ENCODE measurements around the gene UROS. TPM values are rescaled to one million over a fixed set of nuclear protein-coding genes. Genes with fewer than 3 reads are reported as not detected.

Gene UROS
- total and polyA plus RNA-seq, 10 of the 15 experiments (the other 5 are each of a cell fraction or from before 2014, with no cell fraction given), result 4.3 to 112 (median 64.5) TPM

GRCh38 chr10:125792342-125793300 lies 30.4 kb downstream of the UROS start:
- no peak overlapping the region for H3K9ac ChIP-seq (ENCODE audit: control insufficient read depth, insufficient read depth, low read length)
- no TSS peak for BruUV-seq (replicated peaks)
- FAIRE-seq (no peak), ATAC-seq (no peak), DNase-seq (ENCODE audit: low read depth, low spot score) (no peak)
- in situ Hi-C loops (cut with MboI), result no loop called here
- H3K79me2 ChIP-seq (ENCODE audit: control insufficient read depth, insufficient read depth, low read length), result no peaks in the 10 kb centered on the region
- ChIA-PET POLR2A (no interaction called here), CTCF (interaction anchor here (0.6 kb wide), 1 partner anchor 61 kb away, joined by 3 read pairs; no protein-coding TSS in a partner anchor), RAD21 (ENCODE audit: unreplicated experiment) (no interaction called here), SMC1A (ENCODE audit: uncharacterized antibody, unreplicated experiment) (no interaction called here)
- H3K36me3 ChIP-seq (ENCODE audit: control insufficient read depth in 2 of 2, insufficient read depth in 2 of 2, low read length in 1 of 2), result peaks cover 3 to 6% of the 10 kb centered on the region in 2 experiments
- no peak for TF ChIP-seq POLR2AphosphoS2 (IDR thresholded peaks at IDR 0.05; ENCODE audit: low read depth, low read length)
- TF ChIP-seq SRF (IDR thresholded peaks at IDR 0.05; ENCODE audit: low read depth in 2 of 2, low read length in 2 of 2), result no peak
- TF ChIP-seq, protein P1, sequence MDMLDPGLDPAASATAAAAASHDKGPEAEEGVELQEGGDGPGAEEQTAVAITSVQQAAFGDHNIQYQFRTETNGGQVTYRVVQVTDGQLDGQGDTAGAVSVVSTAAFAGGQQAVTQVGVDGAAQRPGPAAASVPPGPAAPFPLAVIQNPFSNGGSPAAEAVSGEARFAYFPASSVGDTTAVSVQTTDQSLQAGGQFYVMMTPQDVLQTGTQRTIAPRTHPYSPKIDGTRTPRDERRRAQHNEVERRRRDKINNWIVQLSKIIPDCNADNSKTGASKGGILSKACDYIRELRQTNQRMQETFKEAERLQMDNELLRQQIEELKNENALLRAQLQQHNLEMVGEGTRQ (IDR thresholded peaks at IDR 0.05; ENCODE audit: borderline replicate concordance, low read depth, low read length), result no peak
- TF ChIP-seq YY1 (IDR thresholded peaks at IDR 0.05; ENCODE audit: low read depth, low read length), result no peak
- TF ChIP-seq HDGF (IDR thresholded peaks at IDR 0.05), result no peak
- TF ChIP-seq GATAD2B (conservative IDR thresholded peaks at IDR 0.05; ENCODE audit: low read depth), result no peak
- no peak for TF ChIP-seq EP300 (IDR thresholded peaks at IDR 0.05; ENCODE audit: borderline replicate concordance in 1 of 2, control insufficient read depth in 1 of 2, low read depth in 2 of 2, low read length in 2 of 2)
- TF ChIP-seq CBX3 (IDR thresholded peaks at IDR 0.05; ENCODE audit: borderline replicate concordance, low read depth), result no peak
- TF ChIP-seq EZH2 (IDR thresholded peaks at IDR 0.05; ENCODE audit: borderline replicate concordance, control insufficient read depth, low read depth, low read length), result no peak
- TF ChIP-seq E2F4 (IDR thresholded peaks at IDR 0.05; ENCODE audit: low read depth, low read length), result no peak
- no peak for TF ChIP-seq ZBED1 (IDR thresholded peaks at IDR 0.05; ENCODE audit: borderline replicate concordance)
- TF ChIP-seq LARP7 (IDR thresholded peaks at IDR 0.05), result no peak
- TF ChIP-seq YBX1 (IDR thresholded peaks at IDR 0.05), result no peak
- TF ChIP-seq NFXL1 (IDR thresholded peaks at IDR 0.05; ENCODE audit: borderline replicate concordance), result no peak
- no peak for TF ChIP-seq NFIC (IDR thresholded peaks at IDR 0.05; ENCODE audit: low read depth, low read length)
- TF ChIP-seq PRDM15 (CRISPR knock-in tag; IDR thresholded peaks at IDR 0.05), result no peak
- intact Hi-C loops (cut with micrococcal nuclease; ENCODE audit: unreplicated experiment), result no loop called here
- H3K27ac ChIP-seq (ENCODE audit: control insufficient read depth, insufficient read depth), result no peak overlapping the region
- 89% methylated on average over 14 of the region's 14 CpGs for WGBS (ENCODE audit: insufficient coverage, insufficient replicate concordance, low lambda C conversion rate, missing lambda C conversion rate)
- H3K9me3 ChIP-seq (replicated peaks; ENCODE audit: control insufficient read depth, insufficient read depth, low read length), result no peaks in the 10 kb centered on the region
- no peak overlapping the region for H3K4me3 ChIP-seq
- H2AFZ ChIP-seq (ENCODE audit: control insufficient read depth, low read depth, low read length), result no peak overlapping the region
- no peaks in the 10 kb centered on the region for H3K4me1 ChIP-seq (ENCODE audit: control insufficient read depth, insufficient read depth, low read length)
- H4K20me1 ChIP-seq (ENCODE audit: control insufficient read depth, insufficient read depth), result no peaks in the 10 kb centered on the region
- no peaks in the 10 kb centered on the region for H3K27me3 ChIP-seq (replicated peaks in 1 of 2; ENCODE audit: control insufficient read depth in 2 of 2, insufficient read depth in 2 of 2, low read length in 1 of 2)
- no peak overlapping the region for H3K4me2 ChIP-seq (ENCODE audit: control insufficient read depth, insufficient read depth)

All from GM12878 (cell line).